K562 (cell line): ENCODE results near the gene FOSL1. TPM values are rescaled to one million over a fixed set of nuclear protein-coding genes. Genes with fewer than 3 reads are reported as not detected.
A peak's percentile ranks its signal among the peaks of the same experiment; 100 is the strongest.

Experiments used
- ASH1L ChIP-seq: fragments of 450-650 bp; IDR thresholded peaks from 2 replicates; pipeline ENCODE4 v1.6.1; 2018; ENCODE audit warnings: borderline replicate concordance, mild to moderate bottlenecking, low read depth; ENCODE audit not compliant: partially characterized antibody
- BMI1 ChIP-seq: fragments of 150-350 bp; IDR thresholded peaks from 2 replicates; pipeline ENCODE4 v1.6.1; 2014; ENCODE audit warnings: low read length
- ELF2 ChIP-seq: fragments of 250-450 bp; sonication (Bioruptor Pico); IDR thresholded peaks from 2 replicates; pipeline ENCODE4 v1.5.0; 2021; ENCODE audit warnings: mild to moderate bottlenecking
- ESRRA ChIP-seq: fragments of 450-650 bp; IDR thresholded peaks from 2 replicates; pipeline ENCODE4 v1.6.1; 2014; ENCODE audit warnings: low read depth, mild to moderate bottlenecking, moderate library complexity, borderline replicate concordance
- ETS2 ChIP-seq: IDR thresholded peaks from 2 replicates; pipeline ENCODE4 v1.6.1; 2016; ENCODE audit warnings: borderline replicate concordance, missing genetic modification characterization, mild to moderate bottlenecking, moderate library complexity, missing compliant biosample characterization; ENCODE audit not compliant: poor library complexity, severe bottlenecking
- ETV6 ChIP-seq, 3 experiments: fragments of 150-350 bp in 1 of 3; sonication (generic) in 1 of 3; formaldehyde crosslinking in 1 of 3; IDR thresholded peaks; 2 replicates each; pipeline versions ENCODE4 v1.6.1 to v1.8.0; 2014 to 2022; ENCODE audit warnings: borderline replicate concordance in 2 of 3, low read depth in 2 of 3, antibody characterized with exemption in 1 of 3, low read length in 1 of 3, mild to moderate bottlenecking in 1 of 3, missing genetic modification reagents in 1 of 3
- EZH2 ChIP-seq: IDR thresholded peaks from 2 replicates; pipeline ENCODE4 v1.6.1; 2012; ENCODE audit warnings: low read depth, mild to moderate bottlenecking, inconsistent platforms, low read length, borderline replicate concordance
- KHSRP ChIP-seq: fragments of 450-650 bp; IDR thresholded peaks from 2 replicates; pipeline ENCODE4 v1.6.1; 2017
- MCM5 ChIP-seq: fragments of 450-650 bp; IDR thresholded peaks from 2 replicates; pipeline ENCODE4 v1.6.1; 2016; ENCODE audit warnings: low read depth
- MEF2D ChIP-seq: conservative IDR thresholded peaks from 2 replicates; pipeline ENCODE4 v1.6.1; 2016; ENCODE audit warnings: low read depth, missing genetic modification characterization, missing compliant biosample characterization
- NFXL1 ChIP-seq: fragments of 450-650 bp; formaldehyde crosslinking; IDR thresholded peaks from 2 replicates; pipeline ENCODE4 v1.4.0; 2021; ENCODE audit warnings: mild to moderate bottlenecking
- PHF8 ChIP-seq: fragments of 200-600 bp; sonication (generic); IDR thresholded peaks from 2 replicates; pipeline ENCODE4 v1.6.1; 2012; ENCODE audit warnings: mixed run types, mild to moderate bottlenecking, inconsistent platforms, low read length, moderate library complexity, borderline replicate concordance
- RBM22 ChIP-seq: fragments of 200-400 bp; formaldehyde crosslinking; IDR thresholded peaks from 2 replicates; pipeline ENCODE4 v1.6.1; 2018; ENCODE audit warnings: low read length, low read depth; ENCODE audit not compliant: poor library complexity, severe bottlenecking
- SMAD3 ChIP-seq: fragments of 450-650 bp; formaldehyde crosslinking; conservative IDR thresholded peaks from 2 replicates; pipeline ENCODE4 v1.4.0; 2020; ENCODE audit warnings: mild to moderate bottlenecking
- SP1 ChIP-seq: sonication (generic); formaldehyde crosslinking; IDR thresholded peaks from 2 replicates; pipeline ENCODE4 v1.8.1; 2022; ENCODE audit warnings: mild to moderate bottlenecking, missing genetic modification reagents
- SRSF7 ChIP-seq: fragments of 200-400 bp; formaldehyde crosslinking; optimal IDR thresholded peaks from 2 replicates; pipeline ENCODE3; 2017; ENCODE audit warnings: mild to moderate bottlenecking, low read depth, low read length
- SRSF9 ChIP-seq: fragments of 200-400 bp; formaldehyde crosslinking; IDR thresholded peaks from 2 replicates; pipeline ENCODE4 v1.6.1; 2017; ENCODE audit warnings: low read depth, low read length, borderline replicate concordance
- ZEB2 ChIP-seq: fragments of 450-650 bp; IDR thresholded peaks from 2 replicates; pipeline ENCODE4 v1.6.1; 2016
- ZNF121 ChIP-seq: sonication (generic); formaldehyde crosslinking; conservative IDR thresholded peaks from 2 replicates; pipeline ENCODE4 v1.8.0; 2022; ENCODE audit warnings: missing genetic modification reagents
- ZNF263 ChIP-seq: sonication (generic); formaldehyde crosslinking; IDR thresholded peaks from 2 replicates; pipeline ENCODE4 v1.8.0; 2022; ENCODE audit warnings: mild to moderate bottlenecking, missing genetic modification reagents, borderline replicate concordance
- polyA plus RNA-seq, 8 experiments: library from polyadenylated mRNA; depleted of rRNA in 4 of 8; stranded (reverse) in 5 of 8; unstranded in 3 of 8; fragments of >200 nt; fragmentation: Nextera tagmentation in 2 of 8; fragmentation: Illumina TruSeq in 1 of 8; extraction: Ambion mirVana in 2 of 8; extraction: Trizol in 1 of 8; gene quantifications; 2 replicates each; pipeline versions ENCODE4 v1.2.1 to v1.2.3, GENCODE V29; 2011 to 2014; ENCODE audit warnings: inconsistent platforms in 1 of 8, missing spikeins in 1 of 8
- total RNA-seq, 7 experiments: library from RNA; depleted of rRNA in 6 of 7; stranded (reverse); fragments of >200 nt in 6 of 7; fragmentation: Illumina TruSeq in 2 of 7; extraction: Trizol in 2 of 7; gene quantifications; 2 replicates each; pipeline versions ENCODE4 v1.2.1 to v1.2.3, GENCODE V29; 2011 to 2021; ENCODE audit warnings: low replicate concordance in 1 of 7
- TF ChIP-seq, protein P1 (sequence below): fragments of 250-450 bp; sonication (Bioruptor Pico); IDR thresholded peaks from 2 replicates; pipeline ENCODE4 v1.8.0; 2021; ENCODE audit warnings: moderate library complexity, mild to moderate bottlenecking, inconsistent platforms
- TF ChIP-seq, protein P2 (sequence below): fragments of 250-450 bp; sonication (Bioruptor Pico); IDR thresholded peaks from 2 replicates; pipeline ENCODE4 v1.8.0; 2022; ENCODE audit warnings: inconsistent platforms, mild to moderate bottlenecking, moderate library complexity, borderline replicate concordance
- TF ChIP-seq, protein P3 (sequence below): sonication (generic); formaldehyde crosslinking; IDR thresholded peaks from 2 replicates; pipeline ENCODE4 v1.4.0; 2020; ENCODE audit warnings: mild to moderate bottlenecking, missing genetic modification reagents

The FOSL1 gene
- total and polyA plus RNA-seq, 9 of the 15 experiments (the other 6 are each of a cell fraction or from before 2014, with no cell fraction given) = 3.5 to 39.6 (median 10.0) TPM

DNA sequence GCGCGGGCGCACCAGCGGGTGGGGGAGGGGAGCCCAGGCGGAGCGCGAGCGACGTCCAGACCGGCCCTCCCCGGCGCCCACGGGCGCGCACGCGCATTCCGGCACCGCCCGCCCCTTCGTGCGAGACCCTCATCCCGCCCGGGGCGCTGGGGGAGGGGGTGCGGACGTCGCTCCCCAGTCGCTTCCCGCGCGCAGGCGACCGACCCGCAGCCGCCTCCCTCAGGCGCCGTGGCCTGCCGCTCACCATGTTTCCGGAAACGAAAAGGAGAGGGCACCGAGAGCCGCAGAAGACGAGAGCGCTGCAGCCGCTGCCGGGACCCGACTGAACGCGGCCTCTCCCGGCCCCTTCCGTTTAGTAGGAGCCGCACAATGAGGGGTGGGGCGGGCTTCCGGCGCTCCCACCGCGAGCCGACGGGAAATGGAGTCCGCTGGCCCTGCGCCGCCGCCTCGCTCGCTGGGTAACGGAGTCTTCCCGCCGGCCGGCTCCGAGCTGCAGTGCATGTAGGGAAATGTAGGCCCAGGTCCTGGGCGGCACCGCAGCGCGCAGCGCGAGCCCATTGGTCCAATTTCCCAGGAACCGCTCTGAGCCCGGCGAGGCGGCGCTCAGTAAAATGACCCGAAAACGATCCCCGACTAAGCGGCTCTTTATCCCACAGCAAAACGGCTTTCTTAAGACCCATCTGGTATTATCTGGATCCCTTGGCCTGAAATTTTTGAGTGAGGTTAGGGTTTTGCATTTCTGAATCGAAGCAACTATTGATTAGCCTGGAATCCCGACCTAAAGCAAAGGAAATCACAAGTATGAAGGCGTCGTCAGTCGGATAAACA lies 42.1 kb downstream of the FOSL1 start, which contains the start of gene CFL1 (continued):
- no peak for TF ChIP-seq ETS2 (tag)
- TF ChIP-seq, protein P1, sequence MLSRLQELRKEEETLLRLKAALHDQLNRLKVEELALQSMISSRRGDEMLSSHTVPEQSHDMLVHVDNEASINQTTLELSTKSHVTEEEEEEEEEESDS (CRISPR knock-in tag) = no peak
- peak; percentile 61; the same call in 1 of the 2 replicates for TF ChIP-seq SMAD3 (CRISPR knock-in tag)
- no peak for TF ChIP-seq ASH1L
- TF ChIP-seq KHSRP = no peak
- TF ChIP-seq SP1 = peak; percentile 75; the same call in 1 of the 2 replicates
- no peak for TF ChIP-seq SRSF7
- peak; percentile 66 for TF ChIP-seq ESRRA
- TF ChIP-seq MEF2D (tag) = no peak
- no peak for TF ChIP-seq NFXL1
- TF ChIP-seq ETV6 (IDR thresholded peaks at IDR 0.05; ENCODE audit: borderline replicate concordance in 1 of 2, low read depth in 2 of 2, low read length in 1 of 2) = no peak
- TF ChIP-seq ETV6 (CRISPR knock-in tag; IDR thresholded peaks at IDR 0.05; ENCODE audit: borderline replicate concordance) = no peak
- TF ChIP-seq, protein P2, sequence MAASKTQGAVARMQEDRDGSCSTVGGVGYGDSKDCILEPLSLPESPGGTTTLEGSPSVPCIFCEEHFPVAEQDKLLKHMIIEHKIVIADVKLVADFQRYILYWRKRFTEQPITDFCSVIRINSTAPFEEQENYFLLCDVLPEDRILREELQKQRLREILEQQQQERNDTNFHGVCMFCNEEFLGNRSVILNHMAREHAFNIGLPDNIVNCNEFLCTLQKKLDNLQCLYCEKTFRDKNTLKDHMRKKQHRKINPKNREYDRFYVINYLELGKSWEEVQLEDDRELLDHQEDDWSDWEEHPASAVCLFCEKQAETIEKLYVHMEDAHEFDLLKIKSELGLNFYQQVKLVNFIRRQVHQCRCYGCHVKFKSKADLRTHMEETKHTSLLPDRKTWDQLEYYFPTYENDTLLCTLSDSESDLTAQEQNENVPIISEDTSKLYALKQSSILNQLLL (CRISPR knock-in tag) = no peak
- no peak for TF ChIP-seq SRSF9
- no peak for TF ChIP-seq MCM5
- TF ChIP-seq RBM22 = peak; percentile 80
- TF ChIP-seq ZNF263 (CRISPR knock-in tag) = no peak
- peak; percentile 68; the same call in 1 of the 2 replicates for TF ChIP-seq ELF2
- no peak for TF ChIP-seq EZH2
- no peak for TF ChIP-seq ZEB2
- TF ChIP-seq, protein P3, sequence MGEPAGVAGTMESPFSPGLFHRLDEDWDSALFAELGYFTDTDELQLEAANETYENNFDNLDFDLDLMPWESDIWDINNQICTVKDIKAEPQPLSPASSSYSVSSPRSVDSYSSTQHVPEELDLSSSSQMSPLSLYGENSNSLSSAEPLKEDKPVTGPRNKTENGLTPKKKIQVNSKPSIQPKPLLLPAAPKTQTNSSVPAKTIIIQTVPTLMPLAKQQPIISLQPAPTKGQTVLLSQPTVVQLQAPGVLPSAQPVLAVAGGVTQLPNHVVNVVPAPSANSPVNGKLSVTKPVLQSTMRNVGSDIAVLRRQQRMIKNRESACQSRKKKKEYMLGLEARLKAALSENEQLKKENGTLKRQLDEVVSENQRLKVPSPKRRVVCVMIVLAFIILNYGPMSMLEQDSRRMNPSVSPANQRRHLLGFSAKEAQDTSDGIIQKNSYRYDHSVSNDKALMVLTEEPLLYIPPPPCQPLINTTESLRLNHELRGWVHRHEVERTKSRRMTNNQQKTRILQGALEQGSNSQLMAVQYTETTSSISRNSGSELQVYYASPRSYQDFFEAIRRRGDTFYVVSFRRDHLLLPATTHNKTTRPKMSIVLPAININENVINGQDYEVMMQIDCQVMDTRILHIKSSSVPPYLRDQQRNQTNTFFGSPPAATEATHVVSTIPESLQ (CRISPR knock-in tag) = no peak
- TF ChIP-seq BMI1 = no peak
- TF ChIP-seq ZNF121 = no peak
- TF ChIP-seq PHF8 = peak; percentile 87; the same call in 1 of the 2 replicates
